ENCODE measurements around the gene LSM5. TPM values are rescaled to one million over a fixed set of nuclear protein-coding genes. Genes with fewer than 3 reads are reported as not detected.

LSM5 gene
- total and polyA plus RNA-seq, 9 of the 15 experiments (the other 6 are each of a cell fraction or from before 2014, with no cell fraction given), result 36.3 to 620 (median 186) TPM

DNA sequence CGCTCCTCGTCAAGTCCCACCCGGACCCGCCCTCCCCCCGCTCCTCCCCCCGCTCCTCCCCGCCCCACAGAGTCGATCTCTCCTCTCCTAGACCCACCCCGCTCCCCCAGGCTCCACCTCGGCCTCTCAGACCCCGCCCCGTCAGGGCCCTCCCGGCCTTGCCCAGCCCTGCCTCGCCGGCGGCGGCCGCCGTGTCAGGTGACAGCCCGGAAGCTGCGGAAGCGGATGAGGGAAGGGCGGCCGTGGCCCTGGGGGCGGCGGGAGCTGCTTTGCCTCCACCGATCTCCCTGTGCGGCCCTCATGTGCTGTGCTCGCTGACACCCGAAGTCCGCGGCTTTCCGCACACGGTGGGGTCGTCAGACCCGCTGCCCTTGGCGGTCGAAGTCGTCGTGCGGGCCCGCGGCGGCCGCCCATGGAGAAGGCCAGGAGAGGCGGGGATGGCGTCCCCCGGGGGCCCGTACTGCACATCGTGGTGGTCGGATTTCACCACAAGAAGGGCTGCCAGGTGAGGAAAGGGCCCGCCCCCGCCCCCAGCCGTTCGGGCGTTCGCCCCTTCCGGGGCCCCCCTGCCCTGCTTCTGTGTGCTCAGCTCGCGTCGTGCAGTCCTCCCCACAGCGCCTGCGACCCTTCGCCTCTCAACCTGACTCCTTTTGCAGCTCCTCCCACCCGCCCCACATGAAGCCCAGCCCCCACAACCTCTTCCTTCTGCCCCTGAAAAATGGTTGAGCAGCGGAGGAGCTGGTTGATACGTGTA, 5.3 kb upstream of the LSM5 start, which contains the start of gene AVL9 (continued):
- TF ChIP-seq, protein P1, sequence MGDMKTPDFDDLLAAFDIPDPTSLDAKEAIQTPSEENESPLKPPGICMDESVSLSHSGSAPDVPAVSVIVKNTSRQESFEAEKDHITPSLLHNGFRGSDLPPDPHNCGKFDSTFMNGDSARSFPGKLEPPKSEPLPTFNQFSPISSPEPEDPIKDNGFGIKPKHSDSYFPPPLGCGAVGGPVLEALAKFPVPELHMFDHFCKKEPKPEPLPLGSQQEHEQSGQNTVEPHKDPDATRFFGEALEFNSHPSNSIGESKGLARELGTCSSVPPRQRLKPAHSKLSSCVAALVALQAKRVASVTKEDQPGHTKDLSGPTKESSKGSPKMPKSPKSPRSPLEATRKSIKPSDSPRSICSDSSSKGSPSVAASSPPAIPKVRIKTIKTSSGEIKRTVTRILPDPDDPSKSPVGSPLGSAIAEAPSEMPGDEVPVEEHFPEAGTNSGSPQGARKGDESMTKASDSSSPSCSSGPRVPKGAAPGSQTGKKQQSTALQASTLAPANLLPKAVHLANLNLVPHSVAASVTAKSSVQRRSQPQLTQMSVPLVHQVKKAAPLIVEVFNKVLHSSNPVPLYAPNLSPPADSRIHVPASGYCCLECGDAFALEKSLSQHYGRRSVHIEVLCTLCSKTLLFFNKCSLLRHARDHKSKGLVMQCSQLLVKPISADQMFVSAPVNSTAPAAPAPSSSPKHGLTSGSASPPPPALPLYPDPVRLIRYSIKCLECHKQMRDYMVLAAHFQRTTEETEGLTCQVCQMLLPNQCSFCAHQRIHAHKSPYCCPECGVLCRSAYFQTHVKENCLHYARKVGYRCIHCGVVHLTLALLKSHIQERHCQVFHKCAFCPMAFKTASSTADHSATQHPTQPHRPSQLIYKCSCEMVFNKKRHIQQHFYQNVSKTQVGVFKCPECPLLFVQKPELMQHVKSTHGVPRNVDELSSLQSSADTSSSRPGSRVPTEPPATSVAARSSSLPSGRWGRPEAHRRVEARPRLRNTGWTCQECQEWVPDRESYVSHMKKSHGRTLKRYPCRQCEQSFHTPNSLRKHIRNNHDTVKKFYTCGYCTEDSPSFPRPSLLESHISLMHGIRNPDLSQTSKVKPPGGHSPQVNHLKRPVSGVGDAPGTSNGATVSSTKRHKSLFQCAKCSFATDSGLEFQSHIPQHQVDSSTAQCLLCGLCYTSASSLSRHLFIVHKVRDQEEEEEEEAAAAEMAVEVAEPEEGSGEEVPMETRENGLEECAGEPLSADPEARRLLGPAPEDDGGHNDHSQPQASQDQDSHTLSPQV (IDR thresholded peaks at IDR 0.05), result 0 out of 2 replicates have a peak, but pooled peaks have one; percentile 28
- TF ChIP-seq MBD2 (IDR thresholded peaks at IDR 0.05; ENCODE audit: borderline replicate concordance, low read depth) (peak; percentile 19; the same call in 1 of the 2 replicates), ZNF79 (CRISPR knock-in tag; IDR thresholded peaks at IDR 0.05; ENCODE audit: low read depth) (no peak), EP400 (IDR thresholded peaks at IDR 0.05) (peak; percentile 88), YY1 (IDR thresholded peaks at IDR 0.05; ENCODE audit: borderline replicate concordance in 1 of 3, control insufficient read depth in 1 of 3, extremely low read depth in 1 of 3, insufficient read depth in 3 of 3, insufficient read length in 1 of 3, insufficient replicate concordance in 2 of 3, low read depth in 1 of 3, low read length in 2 of 3) (peak in 2 of 3 experiments; percentile 29 to 83), CHD2 (IDR thresholded peaks at IDR 0.05; ENCODE audit: low read depth, low read length) (no peak; the same call in 1 of the 2 replicates), ZNF253 (CRISPR knock-in tag; conservative IDR thresholded peaks at IDR 0.05) (no peak), ERF (CRISPR knock-in tag; IDR thresholded peaks at IDR 0.05) (peak; percentile 71; the same call in 1 of the 2 replicates), ZNF239 (CRISPR knock-in tag; IDR thresholded peaks at IDR 0.05) (no peak), SAFB2 (IDR thresholded peaks at IDR 0.05; ENCODE audit: borderline replicate concordance, low read depth, low read length, severe bottlenecking) (no peak), RBM15 (IDR thresholded peaks at IDR 0.05; ENCODE audit: insufficient read depth, low read length) (no peak), CBFA2T3 (IDR thresholded peaks at IDR 0.05) (peak; percentile 22; the same call in 1 of the 2 replicates), SMAD1 (IDR thresholded peaks at IDR 0.05; ENCODE audit: low read depth, low read length, partially characterized antibody) (no peak), LCOR (CRISPR knock-in tag; IDR thresholded peaks at IDR 0.05) (no peak), SRSF7 (optimal IDR thresholded peaks at IDR 0.05; ENCODE audit: low read depth, low read length) (no peak), CBX5 (IDR thresholded peaks at IDR 0.05; ENCODE audit: borderline replicate concordance, low read depth) (no peak), ZFP36 (IDR thresholded peaks at IDR 0.05; ENCODE audit: low read depth, low read length, partially characterized antibody) (no peak), DACH1 (IDR thresholded peaks at IDR 0.05; ENCODE audit: partially characterized antibody) (no peak)
- TF ChIP-seq, protein P2, sequence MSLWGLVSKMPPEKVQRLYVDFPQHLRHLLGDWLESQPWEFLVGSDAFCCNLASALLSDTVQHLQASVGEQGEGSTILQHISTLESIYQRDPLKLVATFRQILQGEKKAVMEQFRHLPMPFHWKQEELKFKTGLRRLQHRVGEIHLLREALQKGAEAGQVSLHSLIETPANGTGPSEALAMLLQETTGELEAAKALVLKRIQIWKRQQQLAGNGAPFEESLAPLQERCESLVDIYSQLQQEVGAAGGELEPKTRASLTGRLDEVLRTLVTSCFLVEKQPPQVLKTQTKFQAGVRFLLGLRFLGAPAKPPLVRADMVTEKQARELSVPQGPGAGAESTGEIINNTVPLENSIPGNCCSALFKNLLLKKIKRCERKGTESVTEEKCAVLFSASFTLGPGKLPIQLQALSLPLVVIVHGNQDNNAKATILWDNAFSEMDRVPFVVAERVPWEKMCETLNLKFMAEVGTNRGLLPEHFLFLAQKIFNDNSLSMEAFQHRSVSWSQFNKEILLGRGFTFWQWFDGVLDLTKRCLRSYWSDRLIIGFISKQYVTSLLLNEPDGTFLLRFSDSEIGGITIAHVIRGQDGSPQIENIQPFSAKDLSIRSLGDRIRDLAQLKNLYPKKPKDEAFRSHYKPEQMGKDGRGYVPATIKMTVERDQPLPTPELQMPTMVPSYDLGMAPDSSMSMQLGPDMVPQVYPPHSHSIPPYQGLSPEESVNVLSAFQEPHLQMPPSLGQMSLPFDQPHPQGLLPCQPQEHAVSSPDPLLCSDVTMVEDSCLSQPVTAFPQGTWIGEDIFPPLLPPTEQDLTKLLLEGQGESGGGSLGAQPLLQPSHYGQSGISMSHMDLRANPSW (CRISPR knock-in tag; IDR thresholded peaks at IDR 0.05), result no peak
- TF ChIP-seq, protein P3, sequence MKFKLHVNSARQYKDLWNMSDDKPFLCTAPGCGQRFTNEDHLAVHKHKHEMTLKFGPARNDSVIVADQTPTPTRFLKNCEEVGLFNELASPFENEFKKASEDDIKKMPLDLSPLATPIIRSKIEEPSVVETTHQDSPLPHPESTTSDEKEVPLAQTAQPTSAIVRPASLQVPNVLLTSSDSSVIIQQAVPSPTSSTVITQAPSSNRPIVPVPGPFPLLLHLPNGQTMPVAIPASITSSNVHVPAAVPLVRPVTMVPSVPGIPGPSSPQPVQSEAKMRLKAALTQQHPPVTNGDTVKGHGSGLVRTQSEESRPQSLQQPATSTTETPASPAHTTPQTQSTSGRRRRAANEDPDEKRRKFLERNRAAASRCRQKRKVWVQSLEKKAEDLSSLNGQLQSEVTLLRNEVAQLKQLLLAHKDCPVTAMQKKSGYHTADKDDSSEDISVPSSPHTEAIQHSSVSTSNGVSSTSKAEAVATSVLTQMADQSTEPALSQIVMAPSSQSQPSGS (CRISPR knock-in tag; IDR thresholded peaks at IDR 0.05), result no peak

Data from K562 (cell line).